LoVo (cell line): Measurements from ENCODE around the gene LRIT2.

ENCODE experiments used
- DNase-seq: peaks from one replicate; pipeline ENCODE4 v3.0.0-alpha.2; 2016; ENCODE audit warnings: low spot score

LRIT2 gene

DNA sequence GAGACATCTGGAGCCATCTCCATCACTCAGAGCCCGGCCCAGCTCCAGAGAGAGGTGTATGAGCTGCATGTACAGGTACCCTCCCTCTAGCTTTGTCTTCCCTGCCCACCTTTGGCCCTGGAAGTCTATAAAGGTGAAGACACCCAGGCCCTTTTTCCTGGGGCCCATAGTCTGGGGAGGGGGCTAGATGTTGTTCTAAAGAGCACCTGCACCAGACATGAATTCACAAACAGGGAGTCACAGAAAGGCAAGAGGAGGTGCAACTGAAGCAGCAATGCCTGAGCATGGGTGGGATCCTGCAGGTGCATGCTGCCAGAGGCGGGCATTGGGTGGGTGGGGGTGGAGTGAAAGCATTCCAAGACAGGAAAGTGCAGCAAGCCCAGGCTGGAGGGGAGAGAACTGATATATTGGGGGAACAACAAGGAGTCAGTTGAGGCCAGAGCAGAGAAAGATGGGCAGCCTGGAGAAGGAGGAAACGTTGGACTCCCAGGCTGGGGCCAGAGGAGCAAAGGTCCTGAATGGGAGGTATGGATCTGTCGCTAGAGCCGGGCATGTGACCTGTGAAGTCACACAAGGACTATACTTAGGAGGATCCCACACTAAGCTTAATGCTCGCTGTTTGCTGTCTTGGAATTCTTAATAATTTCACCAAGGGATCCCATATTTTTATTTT lies 19.4 kb downstream of the LRIT2 start:
- DNase-seq, result no peak

DNA sequence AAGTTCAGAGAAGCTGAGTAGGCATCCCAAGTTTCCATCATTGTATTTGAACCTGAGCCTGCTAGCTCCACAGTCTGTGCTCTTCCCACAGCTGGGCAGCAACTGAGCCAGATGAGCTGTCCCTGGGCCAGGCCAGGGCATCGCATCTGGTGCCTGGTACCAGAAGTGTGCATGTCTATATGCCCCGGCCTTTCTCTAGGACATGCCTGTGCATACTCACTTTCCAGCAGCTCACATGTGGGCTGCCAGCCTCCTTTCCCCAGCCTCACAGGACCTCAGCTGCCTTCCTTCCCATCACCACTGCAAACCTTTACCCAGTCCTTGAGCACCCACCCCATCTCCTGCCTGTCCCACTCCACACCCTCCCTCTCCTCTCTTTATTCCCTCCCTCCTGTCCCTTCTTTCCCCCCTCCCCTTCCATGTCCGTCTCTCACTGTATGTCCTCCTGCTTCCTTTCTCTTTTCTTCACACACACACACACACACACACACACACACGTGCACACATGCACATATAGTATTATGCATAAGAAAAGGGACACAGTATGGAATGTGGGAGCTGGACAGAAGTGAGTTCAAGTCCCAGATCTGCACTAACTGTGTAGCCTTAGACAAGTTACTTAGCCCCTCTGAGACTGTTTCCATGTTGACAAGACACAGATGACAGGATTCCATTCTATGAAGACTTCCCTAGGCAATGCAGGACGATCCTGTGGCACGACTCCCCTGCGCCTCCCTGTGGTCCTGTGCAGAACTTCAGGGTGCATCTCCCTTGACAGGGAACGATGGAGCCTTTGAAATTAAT lies 20.1 kb downstream of the LRIT2 start:
- peak; percentile 42 for DNase-seq

DNA sequence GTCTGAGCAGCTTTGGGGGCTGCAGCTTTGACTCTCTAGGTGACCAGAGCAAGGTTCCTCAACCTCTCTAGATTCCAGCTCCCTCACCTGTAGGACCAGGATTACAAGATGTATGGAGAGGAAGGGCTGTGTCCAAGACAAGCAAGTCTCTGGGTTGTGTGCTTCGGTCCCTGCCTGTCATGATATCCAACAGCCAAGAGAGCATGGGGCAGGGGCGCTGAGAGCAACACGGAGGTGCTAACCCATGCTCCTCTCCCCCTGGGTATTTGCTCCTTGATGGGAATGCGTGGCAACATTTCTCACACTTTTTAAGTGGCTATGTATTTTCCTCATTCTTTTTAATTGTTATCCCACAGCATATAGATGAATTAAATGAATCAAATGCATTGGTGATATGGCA lies 20.7 kb downstream of the LRIT2 start:
- no peak for DNase-seq

GRCh38 chr10:84204122-84204521 lies 21.2 kb downstream of the LRIT2 start:
- DNase-seq, result no peak

GRCh38 chr10:84202349-84202748 lies 23.0 kb downstream of the LRIT2 start:
- DNase-seq, result no peak

- DNase-seq, result no peak
Observed at GRCh38 chr10:84201682-84202081, 23.7 kb downstream of the LRIT2 start.

- DNase-seq, result no peak
Observed at GRCh38 chr10:84201244-84201606, 24.1 kb downstream of the LRIT2 start.

DNA sequence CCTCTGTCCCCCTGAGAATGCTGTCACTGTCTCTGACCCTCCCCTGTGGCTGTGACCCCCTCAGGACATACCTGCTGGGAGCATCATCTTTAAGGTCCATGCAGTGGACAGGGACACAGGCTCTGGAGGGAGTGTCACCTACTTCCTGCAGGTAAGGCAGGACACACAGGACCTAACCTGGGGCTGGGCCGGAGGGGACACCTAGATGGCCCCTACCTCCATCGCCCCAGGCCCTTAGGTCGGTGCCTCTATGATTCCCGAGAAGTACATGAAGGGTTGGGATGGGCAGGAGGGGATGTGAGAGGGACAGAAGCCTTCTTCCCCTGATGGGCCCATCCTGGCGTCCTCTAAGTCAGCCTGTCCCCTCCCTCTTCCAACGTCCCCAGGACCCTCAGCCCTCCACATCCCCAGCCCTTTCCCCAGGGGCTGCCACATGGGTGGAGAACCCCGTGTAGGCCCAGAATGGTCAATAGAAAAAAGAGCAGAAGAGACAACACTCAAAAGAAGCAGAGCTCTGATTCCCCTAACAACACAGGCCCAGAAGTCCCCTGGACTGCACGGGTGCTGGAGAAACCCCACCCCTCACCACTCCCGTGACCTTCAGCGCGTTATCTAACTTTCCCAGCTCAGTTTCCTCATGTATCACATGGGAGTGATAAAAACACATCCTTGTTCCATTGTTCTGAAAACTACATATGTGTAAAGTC lies 24.7 kb downstream of the LRIT2 start:
- no peak for DNase-seq

- no peak for DNase-seq
Observed at GRCh38 chr10:84198206-84198915, 27.0 kb downstream of the LRIT2 start.

- DNase-seq, result no peak
Observed at GRCh38 chr10:84197643-84198042, 27.7 kb downstream of the LRIT2 start.

GRCh38 chr10:84196941-84197340 lies 28.4 kb downstream of the LRIT2 start:
- no peak for DNase-seq

GRCh38 chr10:84196083-84196482 lies 29.3 kb downstream of the LRIT2 start:
- peak; percentile 20 for DNase-seq

DNA sequence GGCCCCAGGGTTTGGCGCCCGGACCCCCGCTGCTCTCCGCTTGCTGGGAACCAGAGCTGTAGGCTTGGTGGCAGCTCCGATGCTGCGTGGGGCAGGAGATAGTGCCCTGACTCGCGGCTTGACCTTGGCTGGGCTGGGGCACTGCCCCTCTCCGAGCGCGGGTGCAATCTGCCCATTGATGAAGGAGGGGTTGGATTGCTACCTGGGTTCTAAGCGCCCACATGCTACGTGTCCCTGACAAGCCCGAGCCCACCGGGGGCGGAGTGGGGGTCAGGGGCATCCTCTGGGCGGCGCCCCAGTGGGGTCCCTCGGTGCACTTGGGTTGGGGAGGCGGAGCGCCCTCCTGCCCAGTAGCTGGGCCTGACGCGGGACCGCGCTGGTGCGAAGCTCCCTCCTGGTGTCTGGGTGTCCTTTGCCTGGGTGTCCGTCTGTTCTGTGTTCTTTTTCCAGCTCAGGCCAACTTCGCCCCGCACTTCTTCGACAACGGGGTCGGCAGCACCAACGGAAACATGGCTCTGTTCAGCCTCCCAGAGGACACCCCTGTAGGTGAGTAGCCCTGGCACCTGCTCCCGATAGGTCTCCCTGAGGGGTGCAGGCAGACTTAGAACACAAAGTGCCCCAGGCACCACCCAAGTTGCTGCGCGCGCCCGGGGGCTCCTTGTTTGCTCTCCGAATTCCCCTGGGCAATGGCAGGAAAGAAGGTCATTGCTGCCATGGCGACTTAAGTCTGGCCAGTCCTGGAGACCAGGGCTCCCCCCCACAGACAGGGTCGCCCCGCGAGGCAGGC lies 30.1 kb downstream of the LRIT2 start:
- DNase-seq, result no peak

DNA sequence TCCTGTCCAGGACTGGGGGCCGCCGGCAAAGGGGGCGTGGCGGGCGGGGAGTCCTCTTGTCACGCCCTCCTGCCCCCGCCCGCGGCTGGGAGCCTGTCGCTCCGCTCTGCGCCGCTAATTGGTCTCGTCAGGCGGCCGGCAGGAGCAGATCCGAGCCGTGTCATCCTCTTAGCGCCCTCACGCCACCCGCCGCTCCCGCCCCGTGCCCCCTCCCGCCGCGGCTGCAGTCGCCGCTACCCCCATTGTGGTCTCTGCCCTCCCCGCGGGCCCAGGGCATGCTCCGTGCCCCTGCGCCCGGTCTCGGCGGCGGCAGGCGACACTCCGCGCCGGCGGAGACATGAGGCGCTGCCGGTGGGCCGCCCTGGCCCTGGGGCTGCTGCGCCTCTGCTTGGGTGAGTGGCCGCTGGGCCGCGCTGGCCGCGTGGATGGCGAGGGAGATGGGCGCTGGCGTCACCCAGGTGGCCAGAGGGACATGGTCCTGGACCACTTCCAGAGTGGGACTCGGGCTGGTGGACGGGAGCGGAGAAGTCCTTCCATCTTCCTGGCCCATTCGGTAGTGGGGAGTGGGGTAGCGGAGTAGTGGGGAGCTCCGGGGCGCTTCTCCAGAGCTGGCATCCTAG lies 30.8 kb downstream of the LRIT2 start, which contains the start of gene CDHR1:
CDHR1 (plus strand) TSS at position 114 of the 620 bp plus-strand sequence; CDS start at position 338, 224 bp downstream.
- no peak for DNase-seq

DNA sequence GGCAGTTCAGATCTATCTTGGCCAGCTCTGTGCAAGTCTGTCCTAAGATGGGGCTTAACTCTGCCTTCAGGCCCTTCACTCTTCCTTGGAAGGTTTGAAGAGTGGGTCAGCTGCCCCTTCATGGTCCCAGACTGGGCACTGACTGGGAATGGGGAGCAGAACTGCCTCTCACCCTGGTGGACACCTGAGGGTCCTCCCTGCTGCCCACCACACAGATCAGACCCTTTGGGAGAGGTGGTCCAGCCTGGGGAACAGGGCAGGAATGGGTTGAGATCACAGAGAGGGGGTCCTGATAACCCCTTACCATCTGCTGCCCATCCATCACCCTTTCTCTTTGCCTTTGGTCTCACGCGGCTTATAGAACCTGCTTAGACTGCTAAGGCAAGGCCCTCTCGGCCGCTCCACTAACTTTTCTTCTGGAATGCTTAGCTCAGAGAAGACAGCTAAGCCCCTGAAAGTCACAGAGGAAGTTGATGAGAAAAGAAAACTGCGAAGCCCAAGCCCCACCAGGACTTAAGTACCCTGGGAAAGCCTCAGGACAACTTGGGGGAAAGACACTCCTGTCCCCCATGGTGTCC lies 31.4 kb downstream of the LRIT2 start:
- no peak for DNase-seq

DNA sequence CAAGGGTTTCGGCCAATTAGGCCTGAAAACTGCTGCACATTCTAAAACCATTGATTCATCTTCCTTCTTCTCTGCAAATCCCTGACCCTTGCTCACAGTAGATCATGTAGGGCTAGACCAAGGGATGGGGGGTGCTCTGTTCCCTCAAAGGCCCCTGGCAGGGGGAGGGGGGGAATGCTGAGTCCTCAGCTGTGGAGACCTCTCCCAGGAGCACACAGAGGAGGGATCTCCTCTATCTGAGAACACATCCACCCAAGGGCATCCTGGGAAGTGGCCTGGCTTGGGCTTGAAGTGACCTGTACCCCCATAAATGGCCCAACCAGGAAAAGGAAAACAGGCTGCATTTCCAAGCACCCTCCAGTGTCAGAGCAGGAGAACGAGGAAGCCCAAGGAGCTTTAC lies 32.0 kb downstream of the LRIT2 start:
- no peak for DNase-seq

GRCh38 chr10:84191106-84191505 lies 34.2 kb downstream of the LRIT2 start:
- no peak for DNase-seq

- no peak for DNase-seq
Observed at GRCh38 chr10:84190621-84191020, 34.7 kb downstream of the LRIT2 start.

DNA sequence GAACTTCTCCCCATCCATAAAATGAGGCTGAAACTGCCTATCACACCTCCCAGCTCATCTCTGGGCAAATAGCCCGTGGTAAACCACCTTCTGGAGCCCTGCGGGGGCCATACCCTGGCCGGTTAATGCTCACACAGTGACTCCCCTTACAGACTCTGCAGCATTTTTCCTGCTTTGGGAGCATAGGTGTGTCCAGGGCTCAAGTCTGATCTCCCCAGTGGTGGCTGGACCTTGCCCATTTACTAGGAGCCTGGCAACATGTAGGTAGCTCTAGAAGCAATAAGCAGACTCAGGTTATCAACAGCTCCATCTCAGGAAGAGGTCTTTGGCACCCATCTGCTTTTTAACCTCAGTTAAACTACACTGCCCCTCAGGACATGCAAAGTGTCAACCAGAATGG lies 36.5 kb downstream of the LRIT2 start:
- DNase-seq, result no peak

GRCh38 chr10:84185526-84186175 lies 39.7 kb downstream of the LRIT2 start:
- no peak for DNase-seq
